Skeletal muscle cell (primary cell): ENCODE data around the gene ADAMTS4.

Experiments used
- DNase-seq: peaks from one replicate; pipeline ENCODE4 v3.0.0-alpha.2; 2010; ENCODE audit warnings: low read depth
- H3K4me3 ChIP-seq: 2 replicates; pipeline ENCODE4 v1.5.1; 2011; ENCODE audit warnings: low read depth, mild to moderate bottlenecking, control low read depth, low read length, moderate library complexity

ADAMTS4 gene

GRCh38 chr1:161159087-161159912, 39.6 kb downstream of the ADAMTS4 start, which contains the start of gene USP21:
Gene USP21, plus strand, starts transcription at chr1:161159500. Its CDS starts 1,141 bp downstream, at chr1:161160641.
- H3K4me3 ChIP-seq, result peak within 1 kb of the TSS; percentile 75
- peak; percentile 56 for DNase-seq

GRCh38 chr1:161158316-161159010, 40.4 kb downstream of the ADAMTS4 start:
- DNase-seq, result no peak
- peak overlapping the region; percentile 75 for H3K4me3 ChIP-seq

GRCh38 chr1:161157867-161158266, 41.0 kb downstream of the ADAMTS4 start:
- no peak for DNase-seq
- H3K4me3 ChIP-seq, result no peak overlapping the region

- peak; percentile 69 for DNase-seq
Observed at GRCh38 chr1:161153682-161154337, 45.0 kb downstream of the ADAMTS4 start, which contains the start of gene UFC1. Gene UFC1, plus strand, starts transcription at chr1:161153978. Its CDS starts 20 bp downstream, at chr1:161153998.

GRCh38 chr1:161153176-161153575, 45.7 kb downstream of the ADAMTS4 start:
- H3K4me3 ChIP-seq, result peak overlapping the region; percentile 65
- no peak for DNase-seq

More at GRCh38 chr1:161153682-161154337, 45.0 kb downstream of the ADAMTS4 start, which contains the start of gene UFC1:
- H3K4me3 ChIP-seq, result peak within 1 kb of the TSS; percentile 65

GRCh38 chr1:161145832-161146231, 53.0 kb downstream of the ADAMTS4 start:
- H3K4me3 ChIP-seq, result no peak overlapping the region
- no peak for DNase-seq

- no peak overlapping the region for H3K4me3 ChIP-seq
- no peak for DNase-seq
Observed at GRCh38 chr1:161140755-161141400, 58.0 kb downstream of the ADAMTS4 start.

GRCh38 chr1:161139766-161140165, 59.1 kb downstream of the ADAMTS4 start:
- DNase-seq, result no peak
- no peak overlapping the region for H3K4me3 ChIP-seq

- DNase-seq, result no peak
Observed at GRCh38 chr1:161138431-161138830, 60.4 kb downstream of the ADAMTS4 start.

GRCh38 chr1:161137881-161138280, 61.0 kb downstream of the ADAMTS4 start:
- DNase-seq, result no peak
- H3K4me3 ChIP-seq, result no peak overlapping the region

More at GRCh38 chr1:161138431-161138830, 60.4 kb downstream of the ADAMTS4 start:
- H3K4me3 ChIP-seq, result no peak overlapping the region
